Measurements from ENCODE around the gene KCNT1. TPM values are rescaled to one million over a fixed set of nuclear protein-coding genes. Genes with fewer than 3 reads are reported as not detected.

Gene KCNT1
- total RNA-seq, 1 donor from 2014 or later: not detected

- FAIRE-seq (no peak), DNase-seq (ENCODE audit: low read depth) (no peak)
- H3K27ac ChIP-seq (ENCODE audit: low read depth, low read length): no peak overlapping the region
- Mint-ChIP-seq H3K4me1 (ENCODE audit: low read depth, unreplicated experiment) (peaks cover 1% of the 10 kb centered on the region), H3K27ac (ENCODE audit: unreplicated experiment) (no peak overlapping the region), H3K4me3 (ENCODE audit: unreplicated experiment) (no peak overlapping the region), H3K36me3 (ENCODE audit: low read depth, unreplicated experiment) (no peaks in the 10 kb centered on the region), H3K27me3 (ENCODE audit: low read depth, unreplicated experiment) (peaks cover 61% of the 10 kb centered on the region), H3K9me3 (ENCODE audit: unreplicated experiment) (no peaks in the 10 kb centered on the region)
- H3K9ac ChIP-seq (ENCODE audit: low read length): no peak overlapping the region
- peaks cover 7% of the 10 kb centered on the region for H3K27me3 ChIP-seq (ENCODE audit: insufficient read depth, low read length)
- TF ChIP-seq CTCF (IDR thresholded peaks at IDR 0.05; ENCODE audit: insufficient read depth, low read depth, low read length): no peak
- H3K36me3 ChIP-seq (ENCODE audit: insufficient read depth, low read length): no peaks in the 10 kb centered on the region
- H3K79me2 ChIP-seq (ENCODE audit: insufficient read depth, low read length): no peaks in the 10 kb centered on the region
- H3K4me2 ChIP-seq (ENCODE audit: low read length): no peak overlapping the region
- H4K20me1 ChIP-seq (ENCODE audit: insufficient read depth, low read length): no peaks in the 10 kb centered on the region
- H3K9me3 ChIP-seq (ENCODE audit: insufficient read depth, low read depth, low read length): no peaks in the 10 kb centered on the region
- H3K4me1 ChIP-seq (ENCODE audit: insufficient read depth, low read length): no peaks in the 10 kb centered on the region
- no peak overlapping the region for H2AFZ ChIP-seq (ENCODE audit: low read depth, low read length)
- no peak overlapping the region for H3K4me3 ChIP-seq (ENCODE audit: insufficient read depth, low read depth, low read length)
Observed at GRCh38 chr9:135707252-135708138, 5.5 kb downstream of the KCNT1 start.

GRCh38 chr9:135708164-135708563 is 6.2 kb downstream of the KCNT1 start:
- H3K4me1 Mint-ChIP-seq (ENCODE audit: low read depth, unreplicated experiment): peaks cover 1% of the 10 kb centered on the region
- H3K27ac Mint-ChIP-seq (ENCODE audit: unreplicated experiment): no peak overlapping the region
- H3K9me3 Mint-ChIP-seq (ENCODE audit: unreplicated experiment): no peaks in the 10 kb centered on the region
- H3K36me3 Mint-ChIP-seq (ENCODE audit: low read depth, unreplicated experiment): no peaks in the 10 kb centered on the region
- no peak overlapping the region for H3K4me2 ChIP-seq (ENCODE audit: low read length)
- H3K27me3 ChIP-seq (ENCODE audit: insufficient read depth, low read length): peaks cover 7% of the 10 kb centered on the region
- H3K27ac ChIP-seq (ENCODE audit: low read depth, low read length): no peak overlapping the region
- no peak overlapping the region for H2AFZ ChIP-seq (ENCODE audit: low read depth, low read length)
- no peak for DNase-seq (ENCODE audit: low read depth)
- peaks cover 67% of the 10 kb centered on the region for H3K27me3 Mint-ChIP-seq (ENCODE audit: low read depth, unreplicated experiment)
- TF ChIP-seq EZH2 (IDR thresholded peaks at IDR 0.05; ENCODE audit: insufficient read depth, low read length) (no peak), CTCF (IDR thresholded peaks at IDR 0.05; ENCODE audit: insufficient read depth, low read depth, low read length) (no peak)
- no peaks in the 10 kb centered on the region for H4K20me1 ChIP-seq (ENCODE audit: insufficient read depth, low read length)
- no peak overlapping the region for H3K4me3 ChIP-seq (ENCODE audit: insufficient read depth, low read depth, low read length)
- no peak overlapping the region for H3K4me3 Mint-ChIP-seq (ENCODE audit: unreplicated experiment)
- no peak overlapping the region for H3K9ac ChIP-seq (ENCODE audit: low read length)
- H3K9me3 ChIP-seq (ENCODE audit: insufficient read depth, low read depth, low read length): no peaks in the 10 kb centered on the region
- H3K79me2 ChIP-seq (ENCODE audit: insufficient read depth, low read length): no peaks in the 10 kb centered on the region
- no peaks in the 10 kb centered on the region for H3K36me3 ChIP-seq (ENCODE audit: insufficient read depth, low read length)
- no peaks in the 10 kb centered on the region for H3K4me1 ChIP-seq (ENCODE audit: insufficient read depth, low read length)
- FAIRE-seq: no peak

- FAIRE-seq: no peak
Observed at GRCh38 chr9:135711391-135711790, 9.4 kb downstream of the KCNT1 start.

More at GRCh38 chr9:135711391-135711790, 9.4 kb downstream of the KCNT1 start:
- Histone ChIP-seq H3K4me3 (ENCODE audit: insufficient read depth, low read depth, low read length) (no peak overlapping the region), H3K9me3 (ENCODE audit: insufficient read depth, low read depth, low read length) (no peaks in the 10 kb centered on the region), H3K36me3 (ENCODE audit: insufficient read depth, low read length) (no peaks in the 10 kb centered on the region), H3K9ac (ENCODE audit: low read length) (no peak overlapping the region), H4K20me1 (ENCODE audit: insufficient read depth, low read length) (no peaks in the 10 kb centered on the region), H3K4me1 (ENCODE audit: insufficient read depth, low read length) (no peaks in the 10 kb centered on the region), H3K27ac (ENCODE audit: low read depth, low read length) (no peak overlapping the region), H3K79me2 (ENCODE audit: insufficient read depth, low read length) (no peaks in the 10 kb centered on the region), H3K27me3 (ENCODE audit: insufficient read depth, low read length) (peaks cover 30% of the 10 kb centered on the region), H2AFZ (ENCODE audit: low read depth, low read length) (no peak overlapping the region), H3K4me2 (ENCODE audit: low read length) (no peak overlapping the region)
- Mint-ChIP-seq H3K9me3 (ENCODE audit: unreplicated experiment) (no peaks in the 10 kb centered on the region), H3K27me3 (ENCODE audit: low read depth, unreplicated experiment) (peaks cover 77% of the 10 kb centered on the region), H3K27ac (ENCODE audit: unreplicated experiment) (no peak overlapping the region), H3K4me1 (ENCODE audit: low read depth, unreplicated experiment) (no peaks in the 10 kb centered on the region), H3K4me3 (ENCODE audit: unreplicated experiment) (no peak overlapping the region), H3K36me3 (ENCODE audit: low read depth, unreplicated experiment) (no peaks in the 10 kb centered on the region)
- no peak for TF ChIP-seq CTCF (IDR thresholded peaks at IDR 0.05; ENCODE audit: insufficient read depth, low read depth, low read length)
- no peak for TF ChIP-seq EZH2 (IDR thresholded peaks at IDR 0.05; ENCODE audit: insufficient read depth, low read length)
- DNase-seq (ENCODE audit: low read depth): no peak
